GM23338 (cell line): Measurements from ENCODE around the gene RASGRP3. TPM values are rescaled to one million over a fixed set of nuclear protein-coding genes. Genes with fewer than 3 reads are reported as not detected.

Experiments used
- ATAC-seq: fragments of 200-7000 bp; cut with Tn5 transposase; 3 replicates; pipeline ENCODE4 v1.9.1; 2020
- DNase-seq: peaks from one replicate; pipeline ENCODE4 v3.0.0-alpha.2; 2015; ENCODE audit warnings: low spot score
- H2AFZ ChIP-seq: fragments of 200-600 bp; sonication (generic); 2 replicates; pipeline ENCODE4 v1.8.0; 2016; ENCODE audit warnings: antibody characterized with exemption, mild to moderate bottlenecking, moderate library complexity
- H3F3A ChIP-seq: fragments of 200-600 bp; sonication (generic); replicated peaks from 2 replicates; pipeline ENCODE4 v1.8.0; 2017; ENCODE audit warnings: antibody characterized with exemption, mixed run types, low read depth
- H3K27ac ChIP-seq: fragments of 200-600 bp; sonication (generic); 2 replicates; pipeline ENCODE4 v1.6.1; 2016; ENCODE audit warnings: low read depth
- H3K27me3 ChIP-seq: fragments of 200-600 bp; sonication (generic); 2 replicates; pipeline ENCODE4 v1.8.0; 2016; ENCODE audit warnings: mild to moderate bottlenecking, mixed run types, moderate library complexity; ENCODE audit not compliant: insufficient read depth
- H3K36me3 ChIP-seq: fragments of 200-600 bp; sonication (generic); 2 replicates; pipeline ENCODE4 v1.8.0; 2016; ENCODE audit warnings: mild to moderate bottlenecking; ENCODE audit not compliant: insufficient read depth
- H3K4me1 ChIP-seq: fragments of 200-600 bp; sonication (generic); 2 replicates; pipeline ENCODE4 v1.8.0; 2016; ENCODE audit warnings: mild to moderate bottlenecking, moderate library complexity; ENCODE audit not compliant: insufficient read depth
- H3K4me2 ChIP-seq: fragments of 200-600 bp; sonication (generic); 2 replicates; pipeline ENCODE4 v1.7.1; 2017; ENCODE audit warnings: mixed run types
- H3K4me3 ChIP-seq: fragments of 200-600 bp; sonication (generic); 2 replicates; pipeline ENCODE4 v1.6.1; 2016; ENCODE audit warnings: mixed run types
- H3K79me2 ChIP-seq: fragments of 200-600 bp; sonication (generic); replicated peaks from 2 replicates; pipeline ENCODE4 v1.8.0; 2017; ENCODE audit warnings: mild to moderate bottlenecking; ENCODE audit not compliant: insufficient read depth
- H3K9me2 ChIP-seq: fragments of 200-600 bp; sonication (generic); 2 replicates; pipeline ENCODE4 v1.8.0; 2017; ENCODE audit not compliant: insufficient read depth
- H4K20me1 ChIP-seq: fragments of 200-600 bp; sonication (generic); replicated peaks from 2 replicates; pipeline ENCODE4 v1.8.0; 2017; ENCODE audit warnings: mild to moderate bottlenecking; ENCODE audit not compliant: insufficient read depth
- H3K27ac Mint-ChIP-seq: 2 replicates; pipeline ENCODE4 v1.8.0; 2020; ENCODE audit warnings: inconsistent platforms, mild to moderate bottlenecking, moderate library complexity, mixed read lengths
- H3K27me3 Mint-ChIP-seq: 3 replicates; pipeline ENCODE4 v1.8.0; 2022; ENCODE audit warnings: low read depth, mild to moderate bottlenecking, moderate library complexity, mixed read lengths, inconsistent platforms; ENCODE audit not compliant: insufficient read depth, poor library complexity
- H3K36me3 Mint-ChIP-seq: 3 replicates; pipeline ENCODE4 v1.8.0; 2021; ENCODE audit warnings: low read depth, mild to moderate bottlenecking, inconsistent platforms, moderate library complexity, mixed read lengths
- H3K4me1 Mint-ChIP-seq: 3 replicates; pipeline ENCODE4 v1.8.0; 2020; ENCODE audit warnings: mild to moderate bottlenecking, inconsistent platforms, mixed read lengths
- H3K4me3 Mint-ChIP-seq: 3 replicates; pipeline ENCODE4 v1.8.0; 2021; ENCODE audit warnings: moderate library complexity, mild to moderate bottlenecking, inconsistent platforms, mixed read lengths
- H3K9me3 Mint-ChIP-seq: 3 replicates; pipeline ENCODE4 v1.8.0; 2020; ENCODE audit warnings: moderate library complexity, mild to moderate bottlenecking, inconsistent platforms, mixed read lengths
- CREB1 ChIP-seq: fragments of 250-450 bp; sonication (Bioruptor Pico); IDR thresholded peaks from 2 replicates; pipeline ENCODE4 v1.5.0; 2020; ENCODE audit warnings: low read depth, mild to moderate bottlenecking, moderate library complexity
- EZH2 ChIP-seq: fragments of 200-600 bp; sonication (generic); IDR thresholded peaks from one replicate; pipeline ENCODE4 v1.8.0; 2017; ENCODE audit warnings: antibody characterized with exemption, mild to moderate bottlenecking, low read depth; ENCODE audit not compliant: unreplicated experiment
- EZH2phosphoT487 ChIP-seq: fragments of 200-600 bp; sonication (generic); IDR thresholded peaks from one replicate; pipeline ENCODE4 v1.8.1; 2018; ENCODE audit warnings: antibody characterized with exemption; ENCODE audit not compliant: unreplicated experiment
- JUNB ChIP-seq: IDR thresholded peaks from one replicate; pipeline ENCODE4 v1.6.1; 2016; ENCODE audit warnings: antibody characterized with exemption; ENCODE audit not compliant: unreplicated experiment
- NANOG ChIP-seq: IDR thresholded peaks from 2 replicates; pipeline ENCODE4 v1.6.1; 2016; ENCODE audit warnings: antibody characterized with exemption, borderline replicate concordance
- POLR2AphosphoS5 ChIP-seq: IDR thresholded peaks from 2 replicates; pipeline ENCODE4 v1.6.1; 2016; ENCODE audit warnings: antibody characterized with exemption, low read depth
- STAT1 ChIP-seq: IDR thresholded peaks from one replicate; pipeline ENCODE4 v1.6.1; 2016; ENCODE audit warnings: antibody characterized with exemption; ENCODE audit not compliant: unreplicated experiment
- ZNF114 ChIP-seq: fragments of 250-450 bp; sonication (Bioruptor Pico); IDR thresholded peaks from 2 replicates; pipeline ENCODE4 v1.5.0; 2020; ENCODE audit warnings: mild to moderate bottlenecking, moderate library complexity
- ZNF331 ChIP-seq: fragments of 250-450 bp; sonication (Bioruptor Pico); IDR thresholded peaks from 2 replicates; pipeline ENCODE4 v1.5.0; 2020; ENCODE audit warnings: low read depth, mild to moderate bottlenecking, moderate library complexity
- polyA plus RNA-seq: library from polyadenylated mRNA; unstranded; fragments of >200 nt; fragmentation: Nextera tagmentation; extraction: Ambion mirVana; gene quantifications from 2 replicates; pipeline ENCODE4 v1.2.1, GENCODE V29; 2016
- total RNA-seq: library from RNA; depleted of rRNA; stranded (reverse); fragments of >200 nt; shearing (Covaris generic); gene quantifications from 2 replicates; pipeline ENCODE4 v1.2.3, GENCODE V29; 2014
- TF ChIP-seq, protein P1 (sequence below): fragments of 250-450 bp; sonication (Bioruptor Pico); IDR thresholded peaks from 2 replicates; pipeline ENCODE4 v1.5.0; 2020; ENCODE audit warnings: mild to moderate bottlenecking, moderate library complexity
- TF ChIP-seq, protein P2 (sequence below): IDR thresholded peaks from 2 replicates; pipeline ENCODE4 v1.6.1; 2016; ENCODE audit warnings: antibody characterized with exemption
- TF ChIP-seq, protein P3 (sequence below), 2 experiments: fragments of 200-600 bp in 1 of 2; sonication (generic) in 1 of 2; conservative IDR thresholded peaks; 2 replicates each; pipeline versions ENCODE4 v1.5.1 to v1.6.1; 2016 to 2017; ENCODE audit warnings: antibody characterized with exemption in 2 of 2, low read depth in 2 of 2, mild to moderate bottlenecking in 2 of 2, moderate library complexity in 1 of 2
- TF ChIP-seq, protein P4 (sequence below): IDR thresholded peaks from one replicate; pipeline ENCODE4 v1.6.1; 2018; ENCODE audit warnings: antibody characterized with exemption; ENCODE audit not compliant: unreplicated experiment

RASGRP3 gene
- total and polyA plus RNA-seq, 2 experiments from 2014 or later, result 0.19 to 0.69 TPM

DNA sequence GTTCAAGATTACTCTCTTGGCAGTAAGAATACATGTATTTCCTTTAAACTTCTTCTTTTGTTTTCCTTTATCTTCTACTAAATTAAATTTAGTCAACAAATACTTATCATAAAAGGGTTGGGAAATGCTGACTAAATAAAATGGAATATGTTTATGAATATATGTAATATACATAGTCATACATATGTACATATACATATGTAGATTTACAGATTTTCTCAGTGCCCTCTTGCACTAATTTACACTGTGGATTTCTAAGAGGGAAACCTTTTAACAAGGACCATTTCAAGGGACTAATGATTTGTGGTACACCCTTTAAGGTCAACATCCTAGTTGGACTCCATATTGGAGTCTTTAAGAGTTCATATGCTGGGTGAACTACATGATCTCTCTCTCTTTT lies 85.4 kb downstream of the RASGRP3 start:
- TF ChIP-seq EZH2 (no peak), NANOG (no peak), JUNB (no peak), ZNF331 (CRISPR knock-in tag) (no peak), POLR2AphosphoS5 (no peak), EZH2phosphoT487 (no peak), ZNF114 (no peak), STAT1 (no peak), CREB1 (CRISPR knock-in tag) (no peak)
- TF ChIP-seq, protein P1, sequence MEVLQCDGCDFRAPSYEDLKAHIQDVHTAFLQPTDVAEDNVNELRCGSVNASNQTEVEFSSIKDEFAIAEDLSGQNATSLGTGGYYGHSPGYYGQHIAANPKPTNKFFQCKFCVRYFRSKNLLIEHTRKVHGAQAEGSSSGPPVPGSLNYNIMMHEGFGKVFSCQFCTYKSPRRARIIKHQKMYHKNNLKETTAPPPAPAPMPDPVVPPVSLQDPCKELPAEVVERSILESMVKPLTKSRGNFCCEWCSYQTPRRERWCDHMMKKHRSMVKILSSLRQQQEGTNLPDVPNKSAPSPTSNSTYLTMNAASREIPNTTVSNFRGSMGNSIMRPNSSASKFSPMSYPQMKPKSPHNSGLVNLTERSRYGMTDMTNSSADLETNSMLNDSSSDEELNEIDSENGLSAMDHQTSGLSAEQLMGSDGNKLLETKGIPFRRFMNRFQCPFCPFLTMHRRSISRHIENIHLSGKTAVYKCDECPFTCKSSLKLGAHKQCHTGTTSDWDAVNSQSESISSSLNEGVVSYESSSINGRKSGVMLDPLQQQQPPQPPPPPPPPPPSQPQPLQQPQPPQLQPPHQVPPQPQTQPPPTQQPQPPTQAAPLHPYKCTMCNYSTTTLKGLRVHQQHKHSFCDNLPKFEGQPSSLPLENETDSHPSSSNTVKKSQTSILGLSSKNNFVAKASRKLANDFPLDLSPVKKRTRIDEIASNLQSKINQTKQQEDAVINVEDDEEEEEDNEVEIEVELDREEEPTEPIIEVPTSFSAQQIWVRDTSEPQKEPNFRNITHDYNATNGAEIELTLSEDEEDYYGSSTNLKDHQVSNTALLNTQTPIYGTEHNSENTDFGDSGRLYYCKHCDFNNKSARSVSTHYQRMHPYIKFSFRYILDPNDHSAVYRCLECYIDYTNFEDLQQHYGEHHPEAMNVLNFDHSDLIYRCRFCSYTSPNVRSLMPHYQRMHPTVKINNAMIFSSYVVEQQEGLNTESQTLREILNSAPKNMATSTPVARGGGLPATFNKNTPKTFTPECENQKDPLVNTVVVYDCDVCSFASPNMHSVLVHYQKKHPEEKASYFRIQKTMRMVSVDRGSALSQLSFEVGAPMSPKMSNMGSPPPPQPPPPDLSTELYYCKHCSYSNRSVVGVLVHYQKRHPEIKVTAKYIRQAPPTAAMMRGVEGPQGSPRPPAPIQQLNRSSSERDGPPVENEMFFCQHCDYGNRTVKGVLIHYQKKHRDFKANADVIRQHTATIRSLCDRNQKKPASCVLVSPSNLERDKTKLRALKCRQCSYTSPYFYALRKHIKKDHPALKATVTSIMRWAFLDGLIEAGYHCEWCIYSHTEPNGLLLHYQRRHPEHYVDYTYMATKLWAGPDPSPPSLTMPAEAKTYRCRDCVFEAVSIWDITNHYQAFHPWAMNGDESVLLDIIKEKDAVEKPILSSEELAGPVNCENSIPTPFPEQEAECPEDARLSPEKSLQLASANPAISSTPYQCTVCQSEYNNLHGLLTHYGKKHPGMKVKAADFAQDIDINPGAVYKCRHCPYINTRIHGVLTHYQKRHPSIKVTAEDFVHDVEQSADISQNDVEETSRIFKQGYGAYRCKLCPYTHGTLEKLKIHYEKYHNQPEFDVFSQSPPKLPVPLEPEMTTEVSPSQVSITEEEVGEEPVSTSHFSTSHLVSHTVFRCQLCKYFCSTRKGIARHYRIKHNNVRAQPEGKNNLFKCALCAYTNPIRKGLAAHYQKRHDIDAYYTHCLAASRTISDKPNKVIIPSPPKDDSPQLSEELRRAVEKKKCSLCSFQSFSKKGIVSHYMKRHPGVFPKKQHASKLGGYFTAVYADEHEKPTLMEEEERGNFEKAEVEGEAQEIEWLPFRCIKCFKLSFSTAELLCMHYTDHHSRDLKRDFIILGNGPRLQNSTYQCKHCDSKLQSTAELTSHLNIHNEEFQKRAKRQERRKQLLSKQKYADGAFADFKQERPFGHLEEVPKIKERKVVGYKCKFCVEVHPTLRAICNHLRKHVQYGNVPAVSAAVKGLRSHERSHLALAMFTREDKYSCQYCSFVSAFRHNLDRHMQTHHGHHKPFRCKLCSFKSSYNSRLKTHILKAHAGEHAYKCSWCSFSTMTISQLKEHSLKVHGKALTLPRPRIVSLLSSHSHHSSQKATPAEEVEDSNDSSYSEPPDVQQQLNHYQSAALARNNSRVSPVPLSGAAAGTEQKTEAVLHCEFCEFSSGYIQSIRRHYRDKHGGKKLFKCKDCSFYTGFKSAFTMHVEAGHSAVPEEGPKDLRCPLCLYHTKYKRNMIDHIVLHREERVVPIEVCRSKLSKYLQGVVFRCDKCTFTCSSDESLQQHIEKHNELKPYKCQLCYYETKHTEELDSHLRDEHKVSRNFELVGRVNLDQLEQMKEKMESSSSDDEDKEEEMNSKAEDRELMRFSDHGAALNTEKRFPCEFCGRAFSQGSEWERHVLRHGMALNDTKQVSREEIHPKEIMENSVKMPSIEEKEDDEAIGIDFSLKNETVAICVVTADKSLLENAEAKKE (CRISPR knock-in tag), result no peak
- TF ChIP-seq, protein P2, sequence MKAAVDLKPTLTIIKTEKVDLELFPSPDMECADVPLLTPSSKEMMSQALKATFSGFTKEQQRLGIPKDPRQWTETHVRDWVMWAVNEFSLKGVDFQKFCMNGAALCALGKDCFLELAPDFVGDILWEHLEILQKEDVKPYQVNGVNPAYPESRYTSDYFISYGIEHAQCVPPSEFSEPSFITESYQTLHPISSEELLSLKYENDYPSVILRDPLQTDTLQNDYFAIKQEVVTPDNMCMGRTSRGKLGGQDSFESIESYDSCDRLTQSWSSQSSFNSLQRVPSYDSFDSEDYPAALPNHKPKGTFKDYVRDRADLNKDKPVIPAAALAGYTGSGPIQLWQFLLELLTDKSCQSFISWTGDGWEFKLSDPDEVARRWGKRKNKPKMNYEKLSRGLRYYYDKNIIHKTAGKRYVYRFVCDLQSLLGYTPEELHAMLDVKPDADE, result no peak
- TF ChIP-seq, protein P3, sequence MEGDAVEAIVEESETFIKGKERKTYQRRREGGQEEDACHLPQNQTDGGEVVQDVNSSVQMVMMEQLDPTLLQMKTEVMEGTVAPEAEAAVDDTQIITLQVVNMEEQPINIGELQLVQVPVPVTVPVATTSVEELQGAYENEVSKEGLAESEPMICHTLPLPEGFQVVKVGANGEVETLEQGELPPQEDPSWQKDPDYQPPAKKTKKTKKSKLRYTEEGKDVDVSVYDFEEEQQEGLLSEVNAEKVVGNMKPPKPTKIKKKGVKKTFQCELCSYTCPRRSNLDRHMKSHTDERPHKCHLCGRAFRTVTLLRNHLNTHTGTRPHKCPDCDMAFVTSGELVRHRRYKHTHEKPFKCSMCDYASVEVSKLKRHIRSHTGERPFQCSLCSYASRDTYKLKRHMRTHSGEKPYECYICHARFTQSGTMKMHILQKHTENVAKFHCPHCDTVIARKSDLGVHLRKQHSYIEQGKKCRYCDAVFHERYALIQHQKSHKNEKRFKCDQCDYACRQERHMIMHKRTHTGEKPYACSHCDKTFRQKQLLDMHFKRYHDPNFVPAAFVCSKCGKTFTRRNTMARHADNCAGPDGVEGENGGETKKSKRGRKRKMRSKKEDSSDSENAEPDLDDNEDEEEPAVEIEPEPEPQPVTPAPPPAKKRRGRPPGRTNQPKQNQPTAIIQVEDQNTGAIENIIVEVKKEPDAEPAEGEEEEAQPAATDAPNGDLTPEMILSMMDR (conservative IDR thresholded peaks at IDR 0.05; ENCODE audit: low read depth in 2 of 2), result no peak
- TF ChIP-seq, protein P4, sequence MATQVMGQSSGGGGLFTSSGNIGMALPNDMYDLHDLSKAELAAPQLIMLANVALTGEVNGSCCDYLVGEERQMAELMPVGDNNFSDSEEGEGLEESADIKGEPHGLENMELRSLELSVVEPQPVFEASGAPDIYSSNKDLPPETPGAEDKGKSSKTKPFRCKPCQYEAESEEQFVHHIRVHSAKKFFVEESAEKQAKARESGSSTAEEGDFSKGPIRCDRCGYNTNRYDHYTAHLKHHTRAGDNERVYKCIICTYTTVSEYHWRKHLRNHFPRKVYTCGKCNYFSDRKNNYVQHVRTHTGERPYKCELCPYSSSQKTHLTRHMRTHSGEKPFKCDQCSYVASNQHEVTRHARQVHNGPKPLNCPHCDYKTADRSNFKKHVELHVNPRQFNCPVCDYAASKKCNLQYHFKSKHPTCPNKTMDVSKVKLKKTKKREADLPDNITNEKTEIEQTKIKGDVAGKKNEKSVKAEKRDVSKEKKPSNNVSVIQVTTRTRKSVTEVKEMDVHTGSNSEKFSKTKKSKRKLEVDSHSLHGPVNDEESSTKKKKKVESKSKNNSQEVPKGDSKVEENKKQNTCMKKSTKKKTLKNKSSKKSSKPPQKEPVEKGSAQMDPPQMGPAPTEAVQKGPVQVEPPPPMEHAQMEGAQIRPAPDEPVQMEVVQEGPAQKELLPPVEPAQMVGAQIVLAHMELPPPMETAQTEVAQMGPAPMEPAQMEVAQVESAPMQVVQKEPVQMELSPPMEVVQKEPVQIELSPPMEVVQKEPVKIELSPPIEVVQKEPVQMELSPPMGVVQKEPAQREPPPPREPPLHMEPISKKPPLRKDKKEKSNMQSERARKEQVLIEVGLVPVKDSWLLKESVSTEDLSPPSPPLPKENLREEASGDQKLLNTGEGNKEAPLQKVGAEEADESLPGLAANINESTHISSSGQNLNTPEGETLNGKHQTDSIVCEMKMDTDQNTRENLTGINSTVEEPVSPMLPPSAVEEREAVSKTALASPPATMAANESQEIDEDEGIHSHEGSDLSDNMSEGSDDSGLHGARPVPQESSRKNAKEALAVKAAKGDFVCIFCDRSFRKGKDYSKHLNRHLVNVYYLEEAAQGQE, result no peak
- H3K9me3 Mint-ChIP-seq, result no peaks in the 10 kb centered on the region; the same call in 2 of the 3 replicates
- H2AFZ ChIP-seq, result no peak overlapping the region
- DNase-seq (no peak), ATAC-seq (no peak)
- H3K4me2 ChIP-seq, result no peak overlapping the region
- no peaks in the 10 kb centered on the region for H3K27me3 ChIP-seq
- no peaks in the 10 kb centered on the region for H3K9me2 ChIP-seq
- H3K36me3 ChIP-seq, result no peaks in the 10 kb centered on the region
- H3K4me1 Mint-ChIP-seq, result no peaks in the 10 kb centered on the region
- no peaks in the 10 kb centered on the region for H4K20me1 ChIP-seq
- H3F3A ChIP-seq, result no peaks in the 10 kb centered on the region
- H3K4me3 ChIP-seq, result no peak overlapping the region
- peaks cover 2% of the 10 kb centered on the region; the same call in 2 of the 3 replicates for H3K36me3 Mint-ChIP-seq
- no peak overlapping the region for H3K4me3 Mint-ChIP-seq
- no peaks in the 10 kb centered on the region for H3K27me3 Mint-ChIP-seq
- H3K4me1 ChIP-seq, result no peaks in the 10 kb centered on the region
- H3K27ac Mint-ChIP-seq, result no peak overlapping the region
- no peak overlapping the region for H3K27ac ChIP-seq
- no peaks in the 10 kb centered on the region for H3K79me2 ChIP-seq
